WTC11 (cell line): ENCODE data around the gene CPXM2.

Experiments used
- ATF3 ChIP-seq: sonication (generic); formaldehyde crosslinking; conservative IDR thresholded peaks from 2 replicates; pipeline ENCODE4 v1.8.1; 2022; ENCODE audit warnings: mild to moderate bottlenecking, missing genetic modification reagents
- TF ChIP-seq, protein P1 (sequence below): fragments of 200-600 bp; IDR thresholded peaks from 2 replicates; pipeline ENCODE4 v1.8.0; 2022; ENCODE audit warnings: antibody characterized with exemption

DNA sequence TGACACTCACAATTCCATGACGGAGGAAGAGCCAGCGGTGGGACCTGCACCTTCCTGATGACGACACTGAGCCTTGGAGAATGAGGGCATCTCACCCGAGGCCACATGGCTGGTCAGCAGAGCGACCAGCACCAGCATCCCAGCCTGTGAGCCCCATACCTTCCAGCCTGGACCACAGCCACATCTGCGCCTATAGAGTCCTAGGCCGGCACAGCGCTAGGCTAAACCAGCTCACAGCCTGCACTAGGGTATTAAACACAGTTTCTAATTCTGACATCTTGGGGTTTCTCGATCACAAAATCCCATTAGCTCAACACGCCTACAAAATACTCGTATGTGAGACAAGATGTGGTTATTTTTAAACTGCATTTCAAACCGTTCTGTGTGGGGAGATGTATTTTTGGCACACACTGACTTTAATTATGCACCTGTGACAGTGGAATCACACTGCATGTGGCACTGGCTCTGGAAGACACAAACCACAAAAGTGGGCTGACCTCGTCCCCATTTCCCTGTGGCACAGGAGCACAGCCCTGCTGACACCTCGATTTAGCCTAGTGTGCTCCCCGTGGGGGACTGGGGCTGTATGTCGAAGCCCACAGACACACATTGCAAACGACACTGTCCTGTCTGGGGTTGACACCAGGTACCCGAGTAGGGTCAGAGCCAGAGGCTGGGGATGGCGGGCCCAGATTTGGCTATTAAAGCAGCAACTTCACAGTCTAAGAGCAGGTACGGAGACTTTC lies 32.5 kb downstream of the CPXM2 start:
- TF ChIP-seq, protein P1, sequence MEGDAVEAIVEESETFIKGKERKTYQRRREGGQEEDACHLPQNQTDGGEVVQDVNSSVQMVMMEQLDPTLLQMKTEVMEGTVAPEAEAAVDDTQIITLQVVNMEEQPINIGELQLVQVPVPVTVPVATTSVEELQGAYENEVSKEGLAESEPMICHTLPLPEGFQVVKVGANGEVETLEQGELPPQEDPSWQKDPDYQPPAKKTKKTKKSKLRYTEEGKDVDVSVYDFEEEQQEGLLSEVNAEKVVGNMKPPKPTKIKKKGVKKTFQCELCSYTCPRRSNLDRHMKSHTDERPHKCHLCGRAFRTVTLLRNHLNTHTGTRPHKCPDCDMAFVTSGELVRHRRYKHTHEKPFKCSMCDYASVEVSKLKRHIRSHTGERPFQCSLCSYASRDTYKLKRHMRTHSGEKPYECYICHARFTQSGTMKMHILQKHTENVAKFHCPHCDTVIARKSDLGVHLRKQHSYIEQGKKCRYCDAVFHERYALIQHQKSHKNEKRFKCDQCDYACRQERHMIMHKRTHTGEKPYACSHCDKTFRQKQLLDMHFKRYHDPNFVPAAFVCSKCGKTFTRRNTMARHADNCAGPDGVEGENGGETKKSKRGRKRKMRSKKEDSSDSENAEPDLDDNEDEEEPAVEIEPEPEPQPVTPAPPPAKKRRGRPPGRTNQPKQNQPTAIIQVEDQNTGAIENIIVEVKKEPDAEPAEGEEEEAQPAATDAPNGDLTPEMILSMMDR: no peak
- TF ChIP-seq ATF3 (CRISPR knock-in tag): no peak
